GM19324 (cell line): ENCODE measurements around the gene FERD3L.
"Not testable (repeated sequence)": the region's sequence is repeated elsewhere in the genome, so short reads cannot be mapped to it uniquely, and the experiment has no call there.

Experiments
- ATAC-seq: cut with Tn5 transposase; IDR thresholded peaks from one replicate; pipeline ENCODE4 v1.9.1; 2021; ENCODE audit warnings: mild to moderate bottlenecking, moderate library complexity; ENCODE audit not compliant: unreplicated experiment, low FRiP score

Gene FERD3L

GRCh38 chr7:19144661-19145433, at the start of gene FERD3L:
FERD3L (minus strand) TSS chr7:19145421; CDS start chr7:19145362, 59 bp downstream.
- ATAC-seq = no peak

- ATAC-seq = not testable (repeated sequence)
Measured at GRCh38 chr7:19194417-19194816, 49.2 kb upstream of the FERD3L start.

GRCh38 chr7:19181634-19182033, 36.4 kb upstream of the FERD3L start:
- ATAC-seq = no peak

- no peak for ATAC-seq
Measured at GRCh38 chr7:19178595-19178994, 33.4 kb upstream of the FERD3L start.

- ATAC-seq = no peak
Measured at GRCh38 chr7:19177269-19177668, 32.0 kb upstream of the FERD3L start.

- ATAC-seq = no peak
Measured at GRCh38 chr7:19175241-19175640, 30.0 kb upstream of the FERD3L start.

- ATAC-seq = no peak
Measured at GRCh38 chr7:19161671-19162070, 16.4 kb upstream of the FERD3L start.

- no peak for ATAC-seq
Measured at GRCh38 chr7:19146699-19147098, 1.5 kb upstream of the FERD3L start.

- no peak for ATAC-seq
Measured at GRCh38 chr7:19145434-19146115, 354 bp upstream of the FERD3L start.

- ATAC-seq = no peak
Measured at GRCh38 chr7:19143881-19144574, 1.2 kb downstream of the FERD3L start.

- no peak for ATAC-seq
Measured at GRCh38 chr7:19139706-19140327, 5.4 kb downstream of the FERD3L start.

GRCh38 chr7:19133886-19134285, 11.3 kb downstream of the FERD3L start:
- ATAC-seq = no peak

GRCh38 chr7:19133390-19133789, 11.8 kb downstream of the FERD3L start:
- ATAC-seq = no peak

- no peak for ATAC-seq
Measured at GRCh38 chr7:19128856-19129255, 16.4 kb downstream of the FERD3L start.

GRCh38 chr7:19121977-19122588, 23.1 kb downstream of the FERD3L start:
- ATAC-seq = no peak

- no peak for ATAC-seq
Measured at GRCh38 chr7:19119870-19120486, 25.2 kb downstream of the FERD3L start.

- ATAC-seq = no peak
Measured at GRCh38 chr7:19119372-19119771, 25.8 kb downstream of the FERD3L start.

- ATAC-seq = no peak
Measured at GRCh38 chr7:19118636-19119371, 26.4 kb downstream of the FERD3L start.

GRCh38 chr7:19117870-19118608, 27.2 kb downstream of the FERD3L start:
- ATAC-seq = no peak
